ENCODE measurements around the gene DLGAP1.

DLGAP1 gene

GRCh38 chr18:3747176-3747973, 707.7 kb downstream of the DLGAP1 start:
- no peak for DNase-seq

- DNase-seq: no peak
These were observed 712.6 kb downstream of the DLGAP1 start for GRCh38 chr18:3742541-3742940.

GRCh38 chr18:3741333-3741732, 713.8 kb downstream of the DLGAP1 start:
- DNase-seq: no peak

- no peak for DNase-seq
These were observed 726.2 kb downstream of the DLGAP1 start for GRCh38 chr18:3728704-3729437.

- DNase-seq: no peak
These were observed 727.8 kb downstream of the DLGAP1 start for GRCh38 chr18:3727274-3727673.

- DNase-seq: no peak
These were observed 728.7 kb downstream of the DLGAP1 start for GRCh38 chr18:3726238-3726951.

GRCh38 chr18:3725115-3725514, 730.0 kb downstream of the DLGAP1 start:
- no peak for DNase-seq

- no peak for DNase-seq
These were observed 731.6 kb downstream of the DLGAP1 start for GRCh38 chr18:3723554-3723953.

GRCh38 chr18:3722649-3723433, 732.3 kb downstream of the DLGAP1 start:
- DNase-seq: no peak

GRCh38 chr18:3721771-3722648, 733.1 kb downstream of the DLGAP1 start:
- no peak for DNase-seq

GRCh38 chr18:3720818-3721545, 734.1 kb downstream of the DLGAP1 start:
- DNase-seq: no peak

- no peak for DNase-seq
These were observed 734.9 kb downstream of the DLGAP1 start for GRCh38 chr18:3720159-3720558.

GRCh38 chr18:3717376-3718025, 737.6 kb downstream of the DLGAP1 start:
- no peak for DNase-seq

GRCh38 chr18:3716116-3716660, 738.9 kb downstream of the DLGAP1 start:
- DNase-seq: no peak

- DNase-seq: no peak
These were observed 739.7 kb downstream of the DLGAP1 start for GRCh38 chr18:3715231-3716080.

- DNase-seq: no peak
These were observed 741.4 kb downstream of the DLGAP1 start for GRCh38 chr18:3713708-3714107.

- no peak for DNase-seq
These were observed 741.9 kb downstream of the DLGAP1 start for GRCh38 chr18:3713166-3713565.

GRCh38 chr18:3712491-3712890, 742.6 kb downstream of the DLGAP1 start:
- DNase-seq: no peak

GRCh38 chr18:3710712-3711301, 744.3 kb downstream of the DLGAP1 start:
- no peak for DNase-seq
